ENCODE results near the gene AQR.
"Not testable (repeated sequence)": the region's sequence is repeated elsewhere in the genome, so short reads cannot be mapped to it uniquely, and the experiment has no call there.

The AQR gene

DNA sequence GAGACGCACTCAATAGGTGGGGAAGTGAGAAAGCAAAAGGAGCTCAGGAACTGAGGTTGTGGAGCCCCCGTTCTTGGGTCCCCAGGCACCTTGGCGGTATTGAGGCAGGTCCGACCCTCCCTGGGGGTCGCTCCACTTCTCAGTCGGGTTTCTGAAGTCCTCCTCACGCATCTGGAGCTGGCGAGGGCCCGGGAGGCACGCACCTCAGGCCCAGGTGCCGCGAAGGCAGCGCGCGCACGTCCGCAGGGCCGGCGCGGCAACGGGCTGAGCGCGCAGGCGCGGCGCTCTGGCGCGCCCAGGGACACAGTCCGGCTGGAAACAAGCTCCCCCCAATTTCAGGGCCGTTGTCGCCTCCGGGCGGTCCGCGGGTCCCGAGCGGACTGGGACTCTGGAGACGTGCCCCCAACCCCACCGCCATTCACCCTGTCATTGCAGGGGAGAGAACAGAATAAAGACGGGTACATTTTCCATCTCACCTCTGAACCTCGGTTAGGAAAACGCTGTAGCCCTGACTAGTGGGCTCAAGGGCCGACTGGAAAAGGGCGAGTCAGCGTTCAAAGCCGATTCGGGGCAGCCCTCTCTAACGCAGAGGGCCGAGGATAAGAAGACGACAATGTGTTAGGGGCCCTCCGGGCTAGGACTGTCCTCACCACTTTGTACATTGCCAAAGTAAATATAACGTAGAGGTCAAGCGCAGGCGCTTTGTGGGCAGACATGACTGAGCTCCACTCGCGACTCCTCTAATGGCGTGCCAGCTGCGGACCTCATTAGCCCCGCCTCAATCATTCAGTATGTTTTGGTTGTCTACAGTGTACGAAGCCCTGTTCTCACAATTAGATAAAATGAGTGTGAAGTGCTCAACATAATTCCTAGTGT, 18.7 kb upstream of the AQR start, which contains the start of gene ZNF770:
TSS of gene ZNF770 (minus strand) at position 261 of the 876 bp plus-strand sequence. CDS start 4,853 bp downstream, outside the sequence.
- H3K36me3 ChIP-seq (ENCODE audit: control insufficient read depth, insufficient read depth, low read length), result peaks cover 29% of the 10 kb centered on the region
- H3K4me1 ChIP-seq (ENCODE audit: control insufficient read depth, insufficient read depth, low read length), result peaks cover 19% of the 10 kb centered on the region; the same call in 1 of the 2 replicates
- no peaks in the 10 kb centered on the region for H3K9me3 ChIP-seq (ENCODE audit: control insufficient read depth, insufficient read depth, low read depth, low read length)
- peak within 1 kb of the TSS; percentile 95 for H3K4me3 ChIP-seq (ENCODE audit: low read depth, low read length)
- H3K9ac ChIP-seq (ENCODE audit: low read length), result peak within 1 kb of the TSS; percentile 96
- H3K27me3 ChIP-seq (ENCODE audit: control insufficient read depth, insufficient read depth, low read length), result no peaks in the 10 kb centered on the region
- H3K27ac ChIP-seq (ENCODE audit: low read depth, low read length), result peak within 1 kb of the TSS; percentile 92

DNA sequence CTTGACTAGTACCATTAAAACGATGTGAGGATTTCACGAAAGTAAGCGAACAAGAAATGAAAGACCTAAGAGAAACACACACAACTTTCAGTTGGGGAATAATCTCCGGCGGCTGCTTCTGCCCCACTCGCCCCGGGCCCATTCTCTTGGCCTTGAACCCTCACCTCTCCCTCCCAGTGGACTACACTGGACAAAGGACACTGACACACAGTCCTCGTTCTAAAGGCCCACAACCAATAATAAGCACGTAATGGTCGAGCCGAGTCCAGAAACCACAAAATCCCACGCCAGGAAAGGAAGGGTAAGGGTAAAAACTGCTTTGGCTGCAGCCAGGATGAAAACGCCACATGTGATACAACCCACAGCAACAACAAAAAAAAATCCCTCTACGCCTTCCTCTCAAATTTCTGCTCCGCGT, 18.1 kb upstream of the AQR start:
- Histone ChIP-seq H3K9ac (ENCODE audit: low read length) (peak overlapping the region; percentile 96), H3K27me3 (ENCODE audit: control insufficient read depth, insufficient read depth, low read length) (no peaks in the 10 kb centered on the region), H3K27ac (ENCODE audit: low read depth, low read length) (peak overlapping the region; percentile 92), H3K9me3 (ENCODE audit: control insufficient read depth, insufficient read depth, low read depth, low read length) (no peaks in the 10 kb centered on the region), H3K4me3 (ENCODE audit: low read depth, low read length) (peak overlapping the region; percentile 95), H3K36me3 (ENCODE audit: control insufficient read depth, insufficient read depth, low read length) (peaks cover 35% of the 10 kb centered on the region), H3K4me1 (ENCODE audit: control insufficient read depth, insufficient read depth, low read length) (peaks cover 19% of the 10 kb centered on the region; the same call in 1 of the 2 replicates)

DNA sequence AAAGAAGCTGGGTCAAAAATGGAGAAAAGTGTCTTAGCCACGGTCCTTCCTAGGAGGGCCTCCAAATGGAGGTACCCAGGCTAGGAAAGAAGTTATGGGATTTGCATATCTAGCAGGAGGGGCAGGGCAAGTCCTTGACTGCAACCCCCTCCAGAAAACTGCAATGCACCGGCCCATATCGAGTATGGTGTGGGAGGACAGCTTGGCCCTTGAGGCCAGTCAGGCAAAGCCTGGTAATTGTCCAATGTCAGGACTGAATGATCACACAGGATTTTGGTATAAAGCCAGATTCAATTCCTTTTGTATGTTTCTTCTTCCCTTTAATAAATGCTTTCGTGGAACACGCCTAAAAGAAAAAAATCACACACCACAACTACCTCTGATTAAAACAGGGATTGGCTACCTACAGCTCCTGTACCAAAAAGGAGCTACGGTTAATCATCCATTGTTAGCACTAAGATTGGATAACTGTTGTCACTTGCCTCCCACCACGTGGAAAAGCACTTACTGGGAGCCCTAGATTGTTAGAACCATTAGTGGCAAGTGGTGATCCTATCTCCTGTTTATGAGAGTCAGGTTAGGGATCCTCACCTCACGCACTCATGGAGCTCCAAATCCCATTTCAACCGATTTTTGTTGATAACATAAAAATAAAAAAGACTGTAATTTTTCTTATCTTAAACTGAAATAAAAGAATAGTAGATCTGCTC, 17.4 kb upstream of the AQR start:
- Histone ChIP-seq H3K4me3 (ENCODE audit: low read depth, low read length) (peak overlapping the region; percentile 95), H3K27ac (ENCODE audit: low read depth, low read length) (no peak overlapping the region), H3K9ac (ENCODE audit: low read length) (peak overlapping the region; percentile 96)

DNA sequence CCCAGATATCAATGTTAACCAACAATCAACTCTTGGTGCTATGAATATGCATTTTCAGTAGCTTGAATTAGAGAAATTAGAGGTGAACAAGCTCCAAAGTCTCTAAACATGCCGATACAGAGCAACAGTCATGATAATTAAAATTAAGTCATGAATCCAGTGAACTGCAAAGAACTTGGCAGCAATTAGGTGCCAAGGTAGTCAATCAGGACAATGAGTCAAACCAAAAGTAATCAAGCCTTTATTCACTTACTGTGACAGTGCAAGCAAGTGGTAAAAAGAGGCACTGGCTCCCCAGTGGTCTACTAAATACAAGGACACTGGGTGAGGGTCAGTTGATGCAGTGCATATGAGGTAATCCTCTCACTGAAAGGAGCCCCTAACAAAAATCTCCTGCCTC, 16.8 kb upstream of the AQR start:
- H3K27ac ChIP-seq (ENCODE audit: low read depth, low read length), result no peak overlapping the region
- peak overlapping the region; percentile 95 for H3K4me3 ChIP-seq (ENCODE audit: low read depth, low read length)
- H3K4me1 ChIP-seq (ENCODE audit: control insufficient read depth, insufficient read depth, low read length), result peaks cover 24% of the 10 kb centered on the region
- H3K9me3 ChIP-seq (ENCODE audit: control insufficient read depth, insufficient read depth, low read depth, low read length), result no peaks in the 10 kb centered on the region
- peak overlapping the region; percentile 96 for H3K9ac ChIP-seq (ENCODE audit: low read length)
- no peaks in the 10 kb centered on the region for H3K27me3 ChIP-seq (ENCODE audit: control insufficient read depth, insufficient read depth, low read length)
- peaks cover 47% of the 10 kb centered on the region for H3K36me3 ChIP-seq (ENCODE audit: control insufficient read depth, insufficient read depth, low read length)

More for the DNA sequence above, 17.4 kb upstream of the AQR start:
- no peaks in the 10 kb centered on the region for H3K9me3 ChIP-seq (ENCODE audit: control insufficient read depth, insufficient read depth, low read depth, low read length)
- no peaks in the 10 kb centered on the region for H3K27me3 ChIP-seq (ENCODE audit: control insufficient read depth, insufficient read depth, low read length)
- peaks cover 42% of the 10 kb centered on the region for H3K36me3 ChIP-seq (ENCODE audit: control insufficient read depth, insufficient read depth, low read length)
- peaks cover 19% of the 10 kb centered on the region; the same call in 1 of the 2 replicates for H3K4me1 ChIP-seq (ENCODE audit: control insufficient read depth, insufficient read depth, low read length)

DNA sequence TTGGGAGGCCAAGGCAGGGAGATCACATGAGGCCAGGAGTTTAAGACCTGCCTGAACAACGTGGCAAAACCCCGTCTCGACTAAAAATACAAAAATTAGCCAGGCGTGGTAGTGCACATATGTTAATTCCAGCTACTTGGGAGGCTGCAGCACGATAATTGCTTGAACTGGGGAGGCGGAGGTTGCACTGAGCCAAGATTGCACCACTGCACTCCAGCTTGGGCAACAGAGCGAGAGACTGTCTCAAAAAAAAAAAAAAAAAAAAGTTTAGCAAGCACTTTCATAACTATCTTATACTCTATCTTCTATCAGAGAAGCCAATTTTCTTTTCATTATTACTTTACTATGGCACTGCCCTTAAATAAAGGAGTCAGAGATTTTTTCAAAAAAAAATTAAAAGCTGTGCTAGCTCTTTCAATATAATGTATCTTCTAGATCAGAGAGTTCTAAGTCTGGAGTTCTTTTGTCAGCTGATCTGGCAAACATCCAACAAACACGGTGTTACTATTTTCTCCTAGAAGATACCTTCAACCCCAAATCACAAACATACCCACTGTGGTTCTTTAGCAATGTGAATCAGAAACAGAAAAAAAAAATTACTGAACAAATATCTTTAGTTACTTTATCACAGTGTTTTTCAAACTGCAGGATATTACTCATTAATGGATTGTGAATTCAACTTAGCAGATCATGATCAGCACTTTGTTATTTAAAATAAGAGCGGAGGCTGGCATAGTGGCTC, 15.5 kb upstream of the AQR start:
- Histone ChIP-seq H3K9me3 (ENCODE audit: control insufficient read depth, insufficient read depth, low read depth, low read length) (no peaks in the 10 kb centered on the region), H3K4me3 (ENCODE audit: low read depth, low read length) (peak overlapping the region; percentile 95), H3K36me3 (ENCODE audit: control insufficient read depth, insufficient read depth, low read length) (peaks cover 49% of the 10 kb centered on the region), H3K9ac (ENCODE audit: low read length) (no peak overlapping the region), H3K27me3 (ENCODE audit: control insufficient read depth, insufficient read depth, low read length) (no peaks in the 10 kb centered on the region), H3K4me1 (ENCODE audit: control insufficient read depth, insufficient read depth, low read length) (peaks cover 26% of the 10 kb centered on the region), H3K27ac (ENCODE audit: low read depth, low read length) (no peak overlapping the region; the same call in 1 of the 2 replicates)

DNA sequence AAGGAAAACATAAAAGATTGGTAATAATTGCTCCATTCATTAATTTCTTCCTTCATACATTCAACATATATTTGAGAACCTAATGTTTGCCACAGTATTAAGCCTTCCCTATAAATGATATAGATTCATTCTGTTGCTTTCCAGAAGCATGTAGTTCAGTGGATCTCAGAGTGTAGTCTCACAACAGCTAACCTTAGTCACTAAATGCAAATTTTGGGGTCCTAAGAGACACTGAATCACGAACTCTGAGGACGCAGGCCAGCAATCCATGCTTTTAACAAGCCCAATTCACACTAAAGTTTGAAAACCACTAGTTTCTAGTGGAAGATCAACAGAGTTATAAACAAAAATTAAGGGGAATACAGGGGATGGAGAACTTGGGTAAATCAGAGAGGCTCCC, 7.2 kb upstream of the AQR start:
- H3K9ac ChIP-seq (ENCODE audit: low read length), result no peak overlapping the region
- no peaks in the 10 kb centered on the region for H3K27me3 ChIP-seq (ENCODE audit: control insufficient read depth, insufficient read depth, low read length)
- H3K4me1 ChIP-seq (ENCODE audit: control insufficient read depth, insufficient read depth, low read length), result peaks cover 6% of the 10 kb centered on the region
- H3K4me3 ChIP-seq (ENCODE audit: low read depth, low read length), result no peak overlapping the region
- no peaks in the 10 kb centered on the region for H3K9me3 ChIP-seq (ENCODE audit: control insufficient read depth, insufficient read depth, low read depth, low read length)
- H3K36me3 ChIP-seq (ENCODE audit: control insufficient read depth, insufficient read depth, low read length), result peaks cover 24% of the 10 kb centered on the region
- H3K27ac ChIP-seq (ENCODE audit: low read depth, low read length), result no peak overlapping the region

DNA sequence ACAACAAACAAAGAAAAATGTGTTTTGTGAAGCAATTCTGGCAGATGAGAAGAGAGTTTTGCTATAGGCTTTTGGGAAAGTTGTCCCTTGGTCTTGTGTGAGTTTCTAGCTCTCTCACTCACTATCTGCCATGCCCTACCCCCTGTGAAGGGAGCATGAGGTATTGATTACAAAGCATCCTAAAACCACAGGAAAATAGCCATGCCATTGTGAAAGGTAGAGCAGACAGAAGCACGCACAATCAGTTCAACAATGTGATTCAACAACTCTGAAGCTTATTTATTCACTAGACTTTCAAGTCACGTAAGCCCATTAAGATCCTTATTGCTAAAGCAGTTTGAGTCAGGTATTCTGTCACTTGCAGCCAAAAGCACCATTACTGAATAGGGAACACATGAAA, 6.5 kb upstream of the AQR start:
- Histone ChIP-seq H3K9ac (ENCODE audit: low read length) (no peak overlapping the region), H3K4me1 (ENCODE audit: control insufficient read depth, insufficient read depth, low read length) (no peaks in the 10 kb centered on the region; the same call in 1 of the 2 replicates), H3K27ac (ENCODE audit: low read depth, low read length) (no peak overlapping the region), H3K27me3 (ENCODE audit: control insufficient read depth, insufficient read depth, low read length) (no peaks in the 10 kb centered on the region), H3K36me3 (ENCODE audit: control insufficient read depth, insufficient read depth, low read length) (peaks cover 21% of the 10 kb centered on the region), H3K4me3 (ENCODE audit: low read depth, low read length) (no peak overlapping the region), H3K9me3 (ENCODE audit: control insufficient read depth, insufficient read depth, low read depth, low read length) (no peaks in the 10 kb centered on the region)

DNA sequence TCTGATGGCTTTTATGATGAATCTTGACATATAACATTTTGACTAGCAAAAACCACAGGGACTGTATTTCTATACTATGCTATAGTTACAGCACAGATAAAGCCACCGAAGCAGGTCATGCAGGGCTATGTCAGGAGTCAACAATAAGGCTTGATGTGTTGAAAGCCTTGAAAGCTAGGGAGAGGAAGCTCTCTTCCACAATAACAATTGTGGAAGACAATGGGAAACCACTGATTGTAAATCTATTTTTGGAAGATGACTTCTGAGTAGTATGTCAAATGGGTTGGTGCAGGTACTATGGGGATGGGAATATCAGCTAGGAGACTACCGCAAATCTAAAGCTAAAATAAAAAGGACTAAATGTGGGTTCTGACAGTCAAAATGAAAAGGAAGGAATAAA, 4.0 kb upstream of the AQR start:
- Histone ChIP-seq H3K4me1 (ENCODE audit: control insufficient read depth, insufficient read depth, low read length) (peaks cover 4% of the 10 kb centered on the region; the same call in 1 of the 2 replicates), H3K9me3 (ENCODE audit: control insufficient read depth, insufficient read depth, low read depth, low read length) (no peaks in the 10 kb centered on the region), H3K27ac (ENCODE audit: low read depth, low read length) (no peak overlapping the region), H3K4me3 (ENCODE audit: low read depth, low read length) (no peak overlapping the region), H3K27me3 (ENCODE audit: control insufficient read depth, insufficient read depth, low read length) (no peaks in the 10 kb centered on the region), H3K36me3 (ENCODE audit: control insufficient read depth, insufficient read depth, low read length) (peaks cover 14% of the 10 kb centered on the region), H3K9ac (ENCODE audit: low read length) (no peak overlapping the region)

DNA sequence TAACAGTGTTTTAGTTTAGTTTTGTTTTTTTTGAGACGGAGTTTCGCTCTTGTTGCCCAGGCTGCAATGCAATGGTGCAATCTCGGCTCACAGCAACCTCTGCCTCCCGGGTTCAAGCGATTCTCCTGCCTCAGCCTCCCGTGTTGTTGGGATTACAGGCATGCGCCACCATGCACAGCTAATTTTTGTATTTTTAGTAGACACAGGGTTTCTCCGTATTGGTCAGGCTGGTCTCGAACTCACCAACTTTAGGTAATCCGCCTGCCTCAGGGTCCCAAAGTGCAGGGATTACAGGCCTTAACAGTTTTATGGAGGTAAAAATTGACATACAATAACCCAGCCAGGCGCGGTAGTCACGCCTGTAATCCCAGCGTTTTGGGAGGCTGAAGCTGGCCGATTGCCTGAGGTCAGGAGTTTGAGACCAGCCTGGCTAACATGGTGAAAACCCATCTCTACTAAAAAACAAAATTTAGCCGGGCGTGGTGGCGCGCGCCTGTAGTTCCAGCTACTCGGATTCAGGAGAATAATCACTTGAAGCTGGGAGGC, 629 bp upstream of the AQR start:
- H3K27ac ChIP-seq (ENCODE audit: low read depth, low read length), result not testable (repeated sequence)
- peak overlapping the region; percentile 59 for H3K9ac ChIP-seq (ENCODE audit: low read length)

DNA sequence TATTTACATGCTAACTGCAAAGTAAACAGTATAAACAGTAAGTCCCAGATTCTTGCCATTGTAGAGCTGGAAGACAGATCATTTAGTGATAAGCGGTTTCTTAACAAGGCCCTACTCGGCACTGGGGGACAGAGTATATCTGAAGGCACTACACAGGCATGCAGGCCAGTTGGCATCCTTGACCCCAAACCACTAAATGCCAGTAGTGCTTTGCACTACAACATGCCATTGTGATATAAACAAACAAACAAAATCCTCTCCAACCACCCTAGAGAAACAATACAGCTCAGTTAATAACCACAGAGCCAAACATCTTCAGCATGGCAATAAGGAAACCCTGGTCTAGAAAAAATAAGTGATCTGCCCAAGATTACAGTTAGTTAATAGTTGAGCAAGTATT, 5.3 kb downstream of the AQR start:
- Histone ChIP-seq H3K9me3 (ENCODE audit: control insufficient read depth, insufficient read depth, low read depth, low read length) (no peaks in the 10 kb centered on the region), H3K4me1 (ENCODE audit: control insufficient read depth, insufficient read depth, low read length) (peaks cover 5% of the 10 kb centered on the region; the same call in 1 of the 2 replicates), H3K9ac (ENCODE audit: low read length) (no peak overlapping the region), H3K36me3 (ENCODE audit: control insufficient read depth, insufficient read depth, low read length) (peaks cover 51% of the 10 kb centered on the region), H3K4me3 (ENCODE audit: low read depth, low read length) (no peak overlapping the region), H3K27ac (ENCODE audit: low read depth, low read length) (no peak overlapping the region), H3K27me3 (ENCODE audit: control insufficient read depth, insufficient read depth, low read length) (no peaks in the 10 kb centered on the region)

More for the DNA sequence above, 629 bp upstream of the AQR start:
- not testable (repeated sequence) for H3K9me3 ChIP-seq (ENCODE audit: control insufficient read depth, insufficient read depth, low read depth, low read length); H3K36me3 ChIP-seq (ENCODE audit: control insufficient read depth, insufficient read depth, low read length); H3K4me1 ChIP-seq (ENCODE audit: control insufficient read depth, insufficient read depth, low read length); H3K27me3 ChIP-seq (ENCODE audit: control insufficient read depth, insufficient read depth, low read length)
- H3K4me3 ChIP-seq (ENCODE audit: low read depth, low read length), result peak overlapping the region; percentile 99
